Type B pancreatic cell (in vitro differentiated cells): Measurements from ENCODE around the gene SPATS2. TPM values are rescaled to one million over a fixed set of nuclear protein-coding genes. Genes with fewer than 3 reads are reported as not detected.
A peak's percentile ranks its signal among the peaks of the same experiment; 100 is the strongest.

Experiments used
- DNase-seq: peaks from one replicate; pipeline ENCODE4 v3.0.0; 2021; ENCODE audit warnings: mixed read lengths; ENCODE audit not compliant: unreplicated experiment; ENCODE audit errors: extremely low spot score
- H3K27ac Mint-ChIP-seq: 2 replicates; pipeline ENCODE4 v1.8.0; 2021; ENCODE audit warnings: mild to moderate bottlenecking, mixed read lengths
- H3K27me3 Mint-ChIP-seq: 2 replicates; pipeline ENCODE4 v1.8.0; 2021; ENCODE audit warnings: mixed read lengths
- H3K36me3 Mint-ChIP-seq: 2 replicates; pipeline ENCODE4 v1.8.0; 2021; ENCODE audit warnings: mixed read lengths
- H3K4me1 Mint-ChIP-seq: one replicate; pipeline ENCODE4 v1.8.0; 2021; ENCODE audit warnings: mixed read lengths; ENCODE audit not compliant: unreplicated experiment
- H3K4me3 Mint-ChIP-seq: 2 replicates; pipeline ENCODE4 v1.8.0; 2021; ENCODE audit warnings: mild to moderate bottlenecking, mixed read lengths
- H3K9me3 Mint-ChIP-seq: 2 replicates; pipeline ENCODE4 v1.8.0; 2021; ENCODE audit warnings: mixed read lengths
- total RNA-seq: library from RNA; stranded (reverse); gene quantifications from 2 replicates; pipeline ENCODE4 v1.2.1, GENCODE V29; 2021; ENCODE audit warnings: low replicate concordance
- TF ChIP-seq, protein P1 (sequence below): fragments of 200-600 bp; sonication (generic); conservative IDR thresholded peaks from 2 replicates; pipeline ENCODE4 v1.5.0; 2021; ENCODE audit warnings: antibody characterized with exemption, mild to moderate bottlenecking

Gene SPATS2
- total RNA-seq, 1 donor from 2014 or later: 40.3 TPM

- Mint-ChIP-seq H3K4me3 (peak overlapping the region; percentile 84), H3K36me3 (no peaks in the 10 kb centered on the region), H3K4me1 (peaks cover 8% of the 10 kb centered on the region), H3K27me3 (peaks cover 62% of the 10 kb centered on the region), H3K27ac (peak overlapping the region; percentile 43), H3K9me3 (no peaks in the 10 kb centered on the region)
- peak; percentile 90 for DNase-seq
- TF ChIP-seq, protein P1, sequence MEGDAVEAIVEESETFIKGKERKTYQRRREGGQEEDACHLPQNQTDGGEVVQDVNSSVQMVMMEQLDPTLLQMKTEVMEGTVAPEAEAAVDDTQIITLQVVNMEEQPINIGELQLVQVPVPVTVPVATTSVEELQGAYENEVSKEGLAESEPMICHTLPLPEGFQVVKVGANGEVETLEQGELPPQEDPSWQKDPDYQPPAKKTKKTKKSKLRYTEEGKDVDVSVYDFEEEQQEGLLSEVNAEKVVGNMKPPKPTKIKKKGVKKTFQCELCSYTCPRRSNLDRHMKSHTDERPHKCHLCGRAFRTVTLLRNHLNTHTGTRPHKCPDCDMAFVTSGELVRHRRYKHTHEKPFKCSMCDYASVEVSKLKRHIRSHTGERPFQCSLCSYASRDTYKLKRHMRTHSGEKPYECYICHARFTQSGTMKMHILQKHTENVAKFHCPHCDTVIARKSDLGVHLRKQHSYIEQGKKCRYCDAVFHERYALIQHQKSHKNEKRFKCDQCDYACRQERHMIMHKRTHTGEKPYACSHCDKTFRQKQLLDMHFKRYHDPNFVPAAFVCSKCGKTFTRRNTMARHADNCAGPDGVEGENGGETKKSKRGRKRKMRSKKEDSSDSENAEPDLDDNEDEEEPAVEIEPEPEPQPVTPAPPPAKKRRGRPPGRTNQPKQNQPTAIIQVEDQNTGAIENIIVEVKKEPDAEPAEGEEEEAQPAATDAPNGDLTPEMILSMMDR: peak; percentile 100
Observed at GRCh38 chr12:49347311-49348193, 19.7 kb upstream of the SPATS2 start.

DNA sequence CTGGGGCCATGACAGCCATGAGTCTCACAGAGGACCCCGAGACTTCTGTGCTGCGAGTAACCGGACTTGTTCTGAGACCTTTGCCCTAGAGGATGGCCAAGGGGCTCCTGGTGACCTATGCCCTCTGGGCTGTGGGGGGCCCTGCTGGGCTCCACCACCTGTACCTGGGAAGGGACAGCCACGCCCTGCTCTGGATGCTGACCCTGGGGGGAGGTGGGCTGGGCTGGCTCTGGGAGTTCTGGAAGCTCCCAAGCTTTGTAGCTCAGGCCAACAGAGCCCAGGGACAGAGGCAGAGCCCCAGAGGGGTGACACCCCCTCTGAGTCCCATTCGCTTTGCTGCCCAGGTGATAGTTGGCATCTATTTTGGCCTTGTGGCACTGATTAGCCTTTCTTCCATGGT is 18.5 kb upstream of the SPATS2 start:
- DNase-seq: peak; percentile 47
- H3K36me3 Mint-ChIP-seq: no peaks in the 10 kb centered on the region
- TF ChIP-seq, protein P1: no peak
- H3K27ac Mint-ChIP-seq: no peak overlapping the region
- H3K4me3 Mint-ChIP-seq: peak overlapping the region; percentile 65
- H3K4me1 Mint-ChIP-seq: peaks cover 4% of the 10 kb centered on the region
- H3K27me3 Mint-ChIP-seq: peaks cover 58% of the 10 kb centered on the region
- no peaks in the 10 kb centered on the region for H3K9me3 Mint-ChIP-seq

DNA sequence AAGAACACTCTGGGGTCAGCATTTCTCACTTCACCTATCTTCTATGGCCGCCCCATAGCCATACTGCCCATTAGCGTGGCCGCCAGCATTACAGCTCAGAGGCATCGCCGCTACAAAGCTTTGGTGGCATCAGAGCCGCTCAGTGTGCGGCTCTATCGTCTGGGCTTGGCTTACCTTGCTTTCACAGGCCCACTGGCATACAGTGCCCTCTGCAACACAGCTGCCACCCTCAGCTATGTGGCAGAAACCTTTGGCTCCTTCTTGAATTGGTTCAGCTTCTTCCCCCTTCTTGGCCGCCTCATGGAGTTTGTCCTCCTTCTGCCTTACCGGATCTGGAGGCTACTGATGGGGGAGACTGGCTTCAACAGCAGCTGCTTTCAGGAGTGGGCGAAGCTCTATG is 18.0 kb upstream of the SPATS2 start:
- H3K27me3 Mint-ChIP-seq: peaks cover 54% of the 10 kb centered on the region
- no peak for DNase-seq
- TF ChIP-seq, protein P1: no peak
- H3K27ac Mint-ChIP-seq: no peak overlapping the region
- H3K36me3 Mint-ChIP-seq: no peaks in the 10 kb centered on the region
- H3K9me3 Mint-ChIP-seq: no peaks in the 10 kb centered on the region
- no peak overlapping the region for H3K4me3 Mint-ChIP-seq
- peaks cover 4% of the 10 kb centered on the region for H3K4me1 Mint-ChIP-seq

- H3K4me3 Mint-ChIP-seq: no peak overlapping the region
- DNase-seq: no peak
- TF ChIP-seq, protein P1: no peak
- no peaks in the 10 kb centered on the region for H3K36me3 Mint-ChIP-seq
- H3K27ac Mint-ChIP-seq: no peak overlapping the region
- H3K4me1 Mint-ChIP-seq: peaks cover 1% of the 10 kb centered on the region
- H3K9me3 Mint-ChIP-seq: no peaks in the 10 kb centered on the region
- peaks cover 38% of the 10 kb centered on the region for H3K27me3 Mint-ChIP-seq
Observed at GRCh38 chr12:49352351-49352750, 14.9 kb upstream of the SPATS2 start.

DNA sequence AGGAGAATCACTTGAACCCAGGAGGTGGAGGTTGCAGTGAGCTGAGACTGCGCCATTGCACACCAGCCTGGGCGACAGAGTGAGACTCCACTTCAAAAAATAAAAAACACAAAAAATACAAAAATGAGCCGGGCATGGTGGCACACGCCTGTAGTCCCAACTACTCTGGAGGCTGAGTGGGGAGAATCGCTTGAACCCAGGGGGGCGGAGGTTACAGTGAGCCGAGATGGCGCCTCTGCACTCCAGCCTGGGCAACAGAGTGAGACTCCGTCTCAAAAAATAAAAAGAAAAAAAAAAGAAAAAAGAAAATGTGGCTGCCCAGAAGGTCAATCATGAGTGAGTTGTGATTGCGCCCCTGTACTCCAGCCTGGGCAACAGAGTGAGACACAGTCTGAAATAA is 11.3 kb upstream of the SPATS2 start:
- TF ChIP-seq, protein P1: no peak
- Mint-ChIP-seq H3K4me1 (peaks cover 11% of the 10 kb centered on the region), H3K9me3 (no peaks in the 10 kb centered on the region), H3K27me3 (peaks cover 25% of the 10 kb centered on the region), H3K36me3 (no peaks in the 10 kb centered on the region), H3K4me3 (no peak overlapping the region), H3K27ac (no peak overlapping the region)
- no peak for DNase-seq
